8988T (cell line): ENCODE data around the gene PRCC.

ENCODE experiments used
- DNase-seq: peaks from one replicate; pipeline ENCODE4 v3.0.0; 2011

The PRCC gene

DNA sequence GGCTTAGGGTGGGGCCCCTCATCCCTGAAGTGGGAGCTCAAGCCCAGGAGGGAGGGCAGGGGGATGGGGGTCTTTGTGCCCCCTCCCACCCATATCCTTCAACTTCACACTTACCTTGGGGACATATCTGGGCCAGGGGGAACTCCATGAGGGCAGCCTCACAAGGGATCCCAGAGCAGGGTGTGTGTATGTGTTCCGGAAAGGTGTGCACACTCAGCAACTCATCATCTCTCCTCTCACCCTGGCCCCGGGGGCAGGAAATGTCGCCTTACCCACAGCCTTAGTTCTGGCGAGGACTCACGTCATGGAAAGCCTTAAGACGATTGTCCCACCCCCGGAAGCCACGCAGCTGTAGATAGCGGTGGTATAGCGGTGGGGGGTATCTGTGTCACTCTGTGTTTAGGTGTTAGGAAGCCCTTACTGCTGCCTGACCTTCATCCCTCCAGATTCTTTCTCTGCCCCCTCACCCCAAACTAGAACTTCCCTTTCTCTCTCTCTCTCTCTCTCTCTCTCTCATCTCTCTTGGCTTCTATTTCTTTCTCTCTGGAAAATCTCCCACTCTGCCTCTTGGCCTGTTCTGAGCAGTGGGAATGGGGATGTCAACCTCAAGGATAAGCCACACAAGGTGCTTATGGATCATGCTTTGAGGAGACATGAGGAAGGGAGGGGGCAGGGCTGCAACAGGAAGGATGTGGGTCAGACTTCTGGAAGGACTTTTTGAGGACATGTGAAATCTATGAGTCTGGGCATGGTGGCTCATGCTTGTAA lies 49.4 kb downstream of the PRCC start, which contains the start of gene SH2D2A:
Gene SH2D2A (minus strand): TSS at position 288 of the 768 bp plus-strand sequence. CDS start 140 bp downstream, at position 148.
- DNase-seq = no peak

DNA sequence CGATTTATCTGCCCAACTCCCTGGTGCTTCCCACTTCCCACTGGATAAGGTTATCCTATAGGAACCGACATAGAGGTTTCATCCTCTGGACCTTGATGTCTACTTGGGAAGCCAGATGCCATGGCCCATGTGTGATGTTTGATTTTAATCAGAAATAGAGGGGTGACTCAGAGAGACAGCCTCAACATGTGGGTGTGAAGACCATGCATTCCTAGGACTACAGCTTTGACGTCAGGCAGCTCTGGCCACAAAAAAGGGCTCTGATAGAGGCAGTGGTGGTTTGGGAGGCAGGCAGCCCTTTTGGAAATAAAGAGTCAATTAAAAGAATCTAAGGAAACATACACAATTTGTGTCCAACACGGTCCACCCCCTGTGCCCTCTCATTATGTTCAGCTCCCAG lies 54.5 kb downstream of the PRCC start:
- DNase-seq = no peak

DNA sequence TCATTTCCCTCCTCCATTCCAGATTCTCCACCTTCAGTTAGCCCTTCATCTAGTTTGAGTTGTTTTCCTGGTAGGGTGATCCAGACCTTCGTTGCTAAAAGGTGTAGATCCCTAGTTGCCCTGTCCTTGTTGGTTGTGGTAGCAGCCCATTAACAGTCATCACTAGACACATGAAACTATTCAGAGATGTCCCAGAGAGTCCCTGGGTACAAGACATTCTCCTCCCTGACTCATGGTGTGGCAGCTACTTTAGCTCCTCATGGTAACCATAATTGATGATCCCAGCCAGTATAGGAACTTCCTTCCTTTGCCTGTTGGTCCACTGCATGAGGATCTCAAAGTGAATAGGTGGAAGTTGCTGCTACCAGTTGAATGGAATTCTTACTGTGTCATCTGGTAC lies 55.3 kb downstream of the PRCC start:
- DNase-seq = no peak

DNA sequence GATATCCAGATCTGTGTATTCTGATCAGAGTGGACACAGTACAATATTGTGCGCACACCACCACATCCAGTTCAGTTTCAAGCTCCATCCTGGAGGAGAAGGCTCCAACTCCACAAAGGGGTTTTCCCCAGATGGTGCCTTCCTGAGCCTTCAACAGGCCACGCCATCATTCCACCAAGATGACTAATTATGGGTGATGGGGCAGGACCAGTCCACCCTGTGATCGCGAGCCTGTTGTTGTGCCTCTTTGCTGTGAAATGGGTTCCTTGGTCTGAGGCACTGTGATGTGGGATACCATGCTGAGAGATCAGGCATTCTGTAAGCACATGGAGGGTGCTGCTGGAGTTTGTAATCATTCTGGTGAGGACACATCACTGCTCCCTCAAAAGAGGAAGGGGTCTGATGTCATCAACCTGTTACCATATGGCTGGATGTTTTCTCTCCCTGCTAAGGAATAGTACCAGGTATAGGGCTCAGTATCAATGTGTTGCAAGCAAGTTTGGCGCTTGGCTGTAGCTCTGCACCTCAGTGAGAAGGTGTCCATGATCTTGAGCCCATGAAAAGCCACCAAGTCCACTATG lies 56.0 kb downstream of the PRCC start:
- no peak for DNase-seq

DNA sequence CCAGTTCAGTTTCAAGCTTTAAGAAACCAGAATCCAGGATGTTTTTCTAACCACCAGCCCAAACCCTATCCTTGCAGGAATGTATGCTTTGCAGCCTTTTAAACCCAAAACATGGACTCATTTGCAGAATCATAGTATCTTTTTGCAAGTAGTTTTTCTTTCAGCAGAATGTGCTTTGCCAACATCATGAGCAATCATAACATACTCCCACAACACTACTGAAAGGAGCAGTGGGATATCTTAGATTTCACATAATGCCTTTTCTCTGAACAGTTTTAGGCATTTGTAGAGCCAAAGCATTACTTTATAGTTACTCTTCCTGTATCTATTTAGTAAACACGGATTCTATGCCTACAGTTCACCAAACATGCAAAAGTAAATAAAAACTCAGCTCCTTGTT lies 59.3 kb downstream of the PRCC start:
- no peak for DNase-seq

DNA sequence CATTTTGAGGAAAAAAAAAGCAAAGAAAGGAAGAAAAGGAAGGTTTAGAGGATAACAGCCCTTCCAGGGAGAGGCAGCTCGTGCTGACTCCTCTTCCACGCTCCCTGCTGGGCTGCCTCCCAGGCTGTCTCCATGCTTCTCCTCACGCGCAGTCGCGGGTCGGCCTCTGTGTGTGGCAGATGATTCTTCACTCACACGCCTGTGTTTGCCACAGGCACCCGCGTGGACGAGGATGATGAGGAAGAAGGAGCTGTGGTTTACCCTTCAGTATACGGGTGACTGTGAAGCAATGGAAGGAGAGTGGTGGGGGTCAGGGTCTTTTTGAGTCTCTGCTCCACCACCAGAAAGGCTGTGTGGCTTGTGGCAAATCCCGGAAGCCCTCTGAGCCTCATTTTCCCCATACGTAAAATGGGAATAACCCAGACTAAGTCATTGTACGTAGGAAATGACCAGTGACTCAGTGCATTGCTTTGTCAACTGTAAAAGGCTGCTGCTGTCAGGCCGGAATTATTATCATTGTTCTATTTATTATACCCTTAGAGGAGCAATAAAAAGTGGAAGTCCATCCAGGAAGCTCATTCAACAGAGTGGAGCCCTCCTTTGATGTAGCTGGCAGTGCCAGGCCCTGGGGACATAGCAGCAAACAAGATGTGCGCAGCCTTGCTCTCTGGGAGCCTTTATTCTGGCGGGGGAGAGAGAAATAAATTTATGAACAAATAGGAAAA lies 61.2 kb downstream of the PRCC start:
- DNase-seq = no peak

DNA sequence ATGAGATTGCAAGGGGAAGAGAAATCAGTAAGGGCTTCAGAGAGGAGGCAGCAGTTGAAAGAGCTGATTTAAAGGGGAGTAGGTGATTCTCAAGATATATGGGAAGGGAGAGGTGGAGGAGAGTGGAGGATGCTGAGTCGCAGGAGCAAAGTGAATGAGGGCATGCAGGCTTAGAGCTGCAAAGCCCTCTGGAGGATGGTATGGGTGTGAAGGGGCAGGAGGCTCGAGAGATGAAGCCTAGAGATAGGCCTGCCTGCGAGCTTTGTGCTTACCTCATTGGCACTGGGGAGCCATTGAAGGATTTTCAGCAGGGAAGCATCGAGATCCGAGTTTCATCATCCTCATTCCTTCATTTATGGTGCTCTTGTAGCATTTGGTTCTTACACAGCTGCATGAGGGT lies 65.1 kb downstream of the PRCC start:
- DNase-seq = no peak

DNA sequence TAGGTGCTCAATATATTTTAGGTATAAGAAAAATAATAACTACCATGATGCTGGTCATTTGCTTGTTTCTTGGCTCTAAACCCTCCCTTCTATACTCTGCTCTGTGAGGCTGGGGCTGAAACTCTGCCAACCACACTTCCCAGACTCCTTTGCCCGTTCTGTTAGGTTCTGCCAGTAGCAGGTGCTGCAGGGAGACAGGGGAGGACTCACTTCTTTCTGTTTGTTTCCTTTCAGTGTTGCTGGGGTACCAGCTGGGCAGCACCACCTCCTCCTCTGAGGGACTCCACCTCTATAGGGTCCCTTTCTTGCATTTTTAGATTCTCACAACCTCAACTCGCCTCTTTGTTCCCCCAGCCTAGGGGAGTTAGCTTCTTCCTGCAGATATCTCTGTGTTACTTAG lies 66.3 kb downstream of the PRCC start:
- no peak for DNase-seq

DNA sequence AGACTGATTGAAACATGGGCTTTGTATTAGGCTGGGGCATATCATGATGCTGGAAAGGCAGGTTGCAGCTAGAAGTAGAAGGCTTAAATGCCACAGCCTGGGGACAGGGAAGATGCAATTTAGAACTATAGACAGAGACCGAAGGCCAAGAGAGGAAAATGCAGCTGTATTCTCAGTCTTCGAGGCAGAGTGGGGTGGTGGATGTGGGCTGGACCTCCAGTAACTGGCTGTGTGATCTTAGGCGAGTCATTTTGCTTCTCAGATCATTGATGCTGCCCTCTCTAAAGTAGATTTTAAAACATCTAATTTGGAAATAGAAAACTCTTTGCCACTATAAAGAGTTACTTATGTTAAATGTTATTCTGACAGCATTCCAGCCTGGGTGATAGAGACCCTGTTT lies 67.0 kb downstream of the PRCC start:
- DNase-seq = no peak

DNA sequence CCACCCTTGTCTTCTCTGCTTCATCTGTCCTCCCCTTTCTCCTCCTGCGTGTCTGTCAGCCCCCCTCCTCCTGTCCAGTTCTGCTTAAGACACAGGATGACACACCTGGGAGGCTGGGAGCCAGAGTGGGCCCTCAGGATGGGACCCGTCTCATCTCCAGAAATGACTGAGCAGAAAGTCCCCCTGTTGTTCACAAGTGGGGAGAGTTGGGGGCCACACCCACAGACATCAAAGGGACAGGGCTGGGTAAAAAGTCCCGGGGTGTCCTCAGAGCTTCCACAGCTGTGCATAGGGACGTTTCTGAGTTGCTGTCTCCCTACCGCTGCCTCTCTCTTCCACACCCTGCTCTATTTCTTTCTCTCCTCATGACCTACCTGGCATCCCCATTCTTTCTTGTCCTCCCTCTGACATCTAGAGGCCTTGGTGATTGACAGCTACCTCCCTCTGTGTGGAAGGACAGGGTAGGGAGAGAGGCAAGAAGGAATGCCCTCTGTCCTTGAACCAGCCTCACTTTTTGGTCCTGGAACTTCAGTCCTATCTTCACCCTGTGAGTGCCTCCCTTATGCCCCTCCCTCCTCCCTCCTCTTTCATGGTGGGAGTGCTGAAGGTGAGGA lies 68.8 kb downstream of the PRCC start:
- no peak for DNase-seq

DNA sequence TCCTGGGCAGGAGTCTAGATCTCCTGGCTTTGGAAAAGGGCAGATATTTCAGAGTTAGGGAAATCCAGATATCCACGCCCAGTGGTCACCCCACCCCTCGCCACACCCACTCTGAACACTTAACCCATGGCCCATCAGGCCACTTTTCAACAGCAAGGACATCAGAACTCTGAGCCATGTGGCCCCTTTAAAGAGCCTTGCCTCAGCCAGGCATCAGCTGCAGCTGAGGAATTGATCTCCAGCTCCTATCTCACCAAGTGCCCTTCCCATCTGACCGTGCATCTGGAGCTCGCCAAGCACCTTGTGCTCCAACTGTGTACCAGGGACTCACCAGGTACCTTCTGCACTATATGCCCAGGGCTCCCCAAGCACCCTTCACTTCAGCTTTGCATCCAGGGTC lies 69.6 kb downstream of the PRCC start:
- no peak for DNase-seq

DNA sequence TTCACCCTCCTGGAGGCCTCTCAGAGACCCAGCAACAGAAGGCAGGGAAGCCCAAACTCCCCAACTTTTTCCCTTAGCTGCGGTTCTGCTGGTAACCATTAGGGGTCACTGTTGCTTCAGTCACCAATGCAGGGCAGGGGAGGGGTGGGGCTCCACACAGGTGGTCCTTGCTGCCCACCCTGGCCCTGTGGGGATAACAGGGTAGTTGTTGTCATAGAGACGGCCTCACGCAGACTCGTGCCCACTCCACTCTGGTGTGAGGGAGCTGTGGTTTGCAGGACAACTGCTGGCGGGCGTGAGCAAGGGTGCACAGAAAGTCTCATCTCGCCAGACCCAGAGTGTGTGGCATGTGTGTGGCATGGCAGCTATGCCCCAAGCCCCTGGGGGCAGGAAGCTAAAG lies 71.6 kb downstream of the PRCC start:
- DNase-seq = no peak

DNA sequence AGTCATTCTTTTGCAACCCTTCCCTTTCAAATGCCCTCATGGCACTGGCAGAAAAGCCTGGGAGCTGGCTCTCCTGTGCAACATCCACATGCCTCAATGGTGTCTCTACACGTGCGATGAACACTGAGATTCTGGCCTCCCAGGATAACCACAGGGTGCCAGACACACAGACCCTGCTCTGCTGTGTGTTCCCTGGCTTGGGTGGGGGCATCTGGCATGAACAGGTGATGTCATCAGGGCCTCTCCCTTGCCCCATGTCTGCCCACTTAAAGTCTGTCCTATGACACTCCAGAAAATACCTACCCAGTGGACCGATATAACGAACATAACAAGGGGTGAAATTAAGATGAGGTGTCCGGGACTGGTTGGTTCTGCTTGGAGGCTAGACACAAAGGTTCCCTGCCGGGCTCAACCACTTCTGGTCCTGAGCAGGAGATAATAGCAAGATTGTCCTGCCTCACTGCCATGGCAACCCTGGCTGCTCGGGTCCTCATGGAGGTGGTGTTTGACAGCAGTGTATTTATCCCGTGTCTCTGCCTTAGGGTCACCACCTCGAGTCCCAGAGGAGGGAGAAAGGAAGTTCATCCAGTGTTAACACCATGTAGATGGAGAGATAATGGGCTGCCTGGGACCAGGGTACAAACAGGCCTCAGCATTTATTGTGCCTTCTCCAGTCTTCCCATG lies 72.2 kb downstream of the PRCC start:
- no peak for DNase-seq

DNA sequence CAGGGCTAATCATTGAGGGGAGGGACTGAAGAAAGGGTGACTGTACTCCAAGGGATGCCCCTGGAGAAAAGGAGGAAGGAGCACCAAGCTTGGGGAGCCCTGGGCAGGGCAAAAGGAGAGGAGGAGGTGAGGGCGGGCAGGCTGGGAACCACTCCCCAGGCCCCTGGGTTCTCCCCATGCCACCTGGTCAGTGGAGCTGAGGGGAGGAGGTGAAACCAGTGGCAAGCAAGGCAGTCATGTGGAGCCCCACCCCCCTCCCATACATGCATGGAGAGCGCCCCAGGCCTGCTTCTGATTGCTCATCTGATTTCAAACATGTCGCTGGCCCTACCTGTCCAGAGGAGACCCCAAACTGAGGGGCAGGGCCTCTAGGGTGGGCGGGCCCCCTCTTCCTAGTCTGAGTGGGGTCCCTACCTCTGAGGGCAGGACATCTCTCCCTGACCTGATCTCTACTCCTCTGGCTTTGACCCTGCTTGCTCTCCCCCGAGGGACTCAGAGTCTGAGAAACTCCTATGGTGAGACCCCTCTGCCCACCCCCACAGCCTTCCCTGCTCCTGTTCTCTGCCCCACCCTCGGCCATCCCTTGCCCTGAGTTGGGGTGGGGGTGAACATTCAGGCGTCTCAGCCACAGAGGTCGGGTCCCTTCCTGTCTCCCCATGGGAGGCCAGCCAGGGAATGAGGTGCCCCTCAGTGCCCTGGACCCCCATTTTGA lies 73.0 kb downstream of the PRCC start:
- DNase-seq = no peak

DNA sequence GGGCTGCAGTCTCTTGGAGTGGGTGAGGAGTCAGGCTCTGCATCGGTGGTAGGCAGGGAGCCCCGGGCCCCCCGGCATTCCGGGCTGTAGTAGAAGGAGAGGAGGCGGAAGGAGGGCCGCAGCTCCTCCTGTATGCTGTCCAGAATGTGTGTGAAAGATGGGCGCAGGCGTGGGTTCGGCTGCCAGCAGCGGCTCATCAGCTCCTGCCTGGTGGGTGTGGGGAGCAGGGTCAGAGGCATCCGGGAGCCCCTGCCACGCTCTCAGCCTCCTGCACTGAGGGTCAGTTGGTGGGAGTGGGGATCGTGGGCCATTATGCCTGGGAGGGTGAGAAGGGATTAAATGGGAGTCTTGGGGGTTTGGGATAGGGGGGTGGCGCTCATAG lies 73.6 kb downstream of the PRCC start:
- no peak for DNase-seq

DNA sequence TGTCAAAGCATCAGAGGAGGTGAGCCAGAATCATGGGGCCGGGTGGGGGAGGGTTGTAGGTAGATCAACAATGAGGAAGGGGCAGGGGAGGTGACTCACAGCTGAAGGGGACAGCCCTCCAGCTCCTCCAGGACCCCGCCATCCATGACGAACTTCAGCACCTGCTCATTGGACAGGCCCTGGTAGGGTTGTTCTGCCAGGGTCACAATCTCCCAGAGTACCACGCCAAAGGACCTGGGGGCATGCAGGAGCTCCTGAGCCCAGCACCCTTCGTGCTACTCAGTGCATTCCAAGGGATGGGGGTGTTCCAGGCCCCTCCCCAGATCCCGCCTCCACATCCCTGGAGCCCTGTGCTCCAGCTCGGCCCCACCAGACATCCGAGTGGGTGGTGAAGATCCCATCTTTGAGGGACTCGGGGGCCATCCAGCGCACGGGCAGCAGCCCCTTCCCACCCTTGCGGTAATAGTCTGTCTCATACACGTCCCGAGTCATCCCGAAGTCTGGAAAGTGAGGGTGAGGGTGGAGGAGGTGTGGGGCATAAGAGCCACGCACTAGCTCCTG lies 74.0 kb downstream of the PRCC start:
- no peak for DNase-seq

DNA sequence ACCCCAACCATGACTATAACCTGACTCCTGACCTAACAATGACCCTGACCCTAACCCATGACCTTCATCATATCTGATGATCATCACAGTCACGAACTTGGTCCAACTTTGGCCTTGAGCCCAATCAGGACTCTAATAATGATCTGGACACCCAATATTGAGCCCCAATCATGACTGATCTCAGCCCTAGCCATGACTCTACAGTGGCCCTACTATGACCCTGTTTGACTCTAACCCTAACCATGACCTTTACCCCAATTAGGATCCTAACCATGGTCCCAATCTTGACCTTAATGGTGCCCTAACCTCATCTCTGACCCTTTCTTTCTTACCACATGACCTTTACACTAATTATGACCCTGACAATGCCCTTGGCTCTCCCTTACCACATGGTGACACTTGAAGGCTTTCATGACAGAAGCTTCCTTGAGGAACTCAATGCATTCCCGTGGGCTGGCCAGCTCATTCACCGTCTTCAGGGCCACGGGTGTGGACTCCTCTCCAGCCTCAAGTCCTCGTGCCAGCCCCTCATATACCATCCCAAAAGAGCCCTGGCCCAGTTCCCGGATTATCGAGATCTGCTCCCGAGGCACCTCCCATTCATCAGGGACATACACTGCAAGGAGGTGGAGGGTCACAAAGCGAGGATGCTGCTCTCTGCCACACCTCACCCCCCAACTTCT lies 75.4 kb downstream of the PRCC start:
- no peak for DNase-seq

DNA sequence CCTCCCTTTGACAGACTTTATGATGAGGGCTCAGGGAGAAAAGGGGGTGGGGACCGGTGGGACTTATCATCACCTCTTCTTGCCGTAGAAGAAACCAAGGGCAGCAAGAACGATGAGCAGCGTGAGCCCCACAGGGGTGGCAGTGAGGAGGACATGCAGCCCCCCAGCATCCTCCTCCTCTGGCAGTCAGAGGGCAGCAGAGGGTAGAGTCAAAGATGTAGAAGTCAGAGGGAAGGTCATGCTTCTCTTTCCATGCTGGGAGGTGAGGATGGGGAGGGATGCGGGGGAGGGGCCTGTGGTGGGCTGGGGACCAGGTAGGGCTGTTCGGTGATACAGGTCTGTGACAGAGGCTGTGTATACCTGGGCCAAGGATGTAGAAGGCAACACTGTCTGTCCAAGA lies 76.8 kb downstream of the PRCC start:
- DNase-seq = no peak

DNA sequence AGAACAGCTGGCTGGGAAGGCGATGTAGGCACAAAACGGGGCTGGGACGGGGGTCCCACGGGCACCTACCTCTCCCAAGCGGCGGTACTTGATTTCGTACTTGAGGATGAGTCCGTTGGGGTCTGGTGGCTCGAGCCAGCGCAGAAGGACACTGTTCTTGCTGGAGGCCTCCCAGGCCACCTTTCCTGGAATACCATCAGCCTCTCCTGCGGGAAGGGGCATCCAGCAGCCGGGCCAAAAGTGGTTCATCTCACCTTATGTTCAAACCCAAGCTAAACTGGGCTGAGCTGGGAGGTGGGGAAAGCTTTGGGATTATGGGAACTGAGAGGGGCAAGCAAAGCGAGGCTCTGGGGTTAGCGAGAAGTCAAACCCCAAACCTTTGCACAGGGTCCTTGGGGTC lies 77.3 kb downstream of the PRCC start:
- no peak for DNase-seq

DNA sequence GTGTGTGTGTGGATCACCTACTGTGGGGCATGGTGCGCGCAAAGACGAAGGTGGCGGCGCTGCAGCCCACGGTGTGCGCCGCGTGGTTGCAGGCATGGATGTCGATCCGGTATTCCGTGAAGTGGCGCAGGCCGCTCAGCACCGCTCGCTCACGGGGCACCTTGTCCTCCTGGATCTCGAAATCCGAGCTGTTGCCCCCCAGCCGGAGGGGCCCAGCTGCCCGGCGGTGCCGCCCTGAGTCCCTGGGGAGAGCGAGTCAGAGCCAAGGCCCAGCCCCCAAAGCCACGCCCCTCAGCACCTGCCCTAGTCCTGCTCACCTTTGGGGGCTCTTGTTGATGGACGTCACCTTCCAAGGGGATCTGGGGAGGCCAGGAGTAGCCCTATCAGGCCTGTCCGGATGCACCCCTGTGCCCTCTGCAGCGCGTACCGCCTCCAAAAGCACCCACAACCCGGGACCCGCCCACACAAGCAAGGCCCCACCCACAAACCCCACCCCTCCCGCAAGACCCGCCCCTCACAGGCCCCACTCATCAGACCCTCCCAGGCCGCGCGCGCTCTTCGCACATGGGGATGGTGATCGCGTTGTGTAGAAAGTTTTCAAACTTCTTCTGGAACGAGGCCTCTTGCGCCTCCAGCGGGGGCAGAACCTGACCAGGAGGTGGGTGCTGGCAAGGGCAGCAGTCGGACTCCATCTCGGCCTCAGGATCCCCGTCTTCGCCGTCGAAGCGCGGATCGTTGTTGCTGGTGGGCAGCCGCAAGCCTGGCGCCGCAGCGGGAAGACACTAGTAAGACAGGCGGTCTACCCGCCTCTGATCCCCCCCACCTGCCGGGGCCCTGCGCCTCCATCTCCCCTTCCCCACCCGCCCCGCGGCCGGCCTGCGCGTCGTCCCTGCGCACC lies 78.0 kb downstream of the PRCC start:
- no peak for DNase-seq
